Neural cell (in vitro differentiated cells): ENCODE results near the gene SLC2A13.

ENCODE experiments used
- CTCF ChIP-seq: fragments of 450-650 bp; IDR thresholded peaks from 2 replicates; pipeline ENCODE4 v1.5.1; 2014; ENCODE audit warnings: antibody characterized with exemption, mild to moderate bottlenecking, moderate library complexity; ENCODE audit not compliant: poor library complexity, severe bottlenecking
- EP300 ChIP-seq: fragments of 450-650 bp; conservative IDR thresholded peaks from 2 replicates; pipeline ENCODE4 v1.6.1; 2014; ENCODE audit warnings: antibody characterized with exemption, mild to moderate bottlenecking, moderate library complexity; ENCODE audit not compliant: poor library complexity, severe bottlenecking
- EZH2 ChIP-seq: fragments of 200-600, 300-800 bp; shearing (Covaris generic), sonication (generic); IDR thresholded peaks from 2 replicates; pipeline ENCODE4 v1.6.1; 2014; ENCODE audit warnings: antibody characterized with exemption, low read length, borderline replicate concordance, mild to moderate bottlenecking; ENCODE audit not compliant: insufficient read depth, poor library complexity, severe bottlenecking
- MXI1 ChIP-seq: fragments of 450-650 bp; conservative IDR thresholded peaks from 2 replicates; pipeline ENCODE4 v1.6.1; 2014; ENCODE audit warnings: antibody characterized with exemption, mild to moderate bottlenecking; ENCODE audit not compliant: poor library complexity, severe bottlenecking
- POLR2AphosphoS5 ChIP-seq: IDR thresholded peaks from 2 replicates; pipeline ENCODE4 v1.6.1; 2012
- RAD21 ChIP-seq: fragments of 450-650 bp; conservative IDR thresholded peaks from 2 replicates; pipeline ENCODE4 v1.6.1; 2014; ENCODE audit warnings: antibody characterized with exemption, mild to moderate bottlenecking, moderate library complexity
- SMC3 ChIP-seq: fragments of 450-650 bp; conservative IDR thresholded peaks from 2 replicates; pipeline ENCODE4 v1.6.1; 2014; ENCODE audit warnings: antibody characterized with exemption, mild to moderate bottlenecking, moderate library complexity; ENCODE audit not compliant: poor library complexity

- TF ChIP-seq CTCF = no peak
- peak; percentile 91 for TF ChIP-seq EP300
- no peak for TF ChIP-seq MXI1
- TF ChIP-seq POLR2AphosphoS5 = peak; percentile 86
- TF ChIP-seq EZH2 = no peak
- TF ChIP-seq RAD21 = no peak
- no peak for TF ChIP-seq SMC3
Measured at GRCh38 chr12:39873065-39873464, 232.8 kb downstream of the SLC2A13 start.
